HG02610 (cell line): ENCODE results near the gene USP26.
"Not testable (repeated sequence)": the region's sequence is repeated elsewhere in the genome, so short reads cannot be mapped to it uniquely, and the experiment has no call there.

Source experiments
- ATAC-seq: cut with Tn5 transposase; IDR thresholded peaks from one replicate; pipeline ENCODE4 v1.9.1; 2021; ENCODE audit warnings: mild to moderate bottlenecking, moderate library complexity; ENCODE audit not compliant: unreplicated experiment

The USP26 gene

GRCh38 chrX:133097031-133097430 is at the start of gene USP26:
Gene USP26, minus strand, starts transcription at chrX:133097109. Its CDS starts 68,889 bp downstream, at chrX:133028220.
- no peak for ATAC-seq

- no peak for ATAC-seq
These were observed 37.4 kb upstream of the USP26 start for GRCh38 chrX:133134282-133134681.

- ATAC-seq, result no peak
These were observed 23.5 kb upstream of the USP26 start for GRCh38 chrX:133120406-133120805.

GRCh38 chrX:133094098-133094731 is 2.7 kb downstream of the USP26 start:
- no peak for ATAC-seq

- ATAC-seq, result no peak
These were observed 6.6 kb downstream of the USP26 start for GRCh38 chrX:133090236-133090809.

GRCh38 chrX:133089411-133089810 is 7.5 kb downstream of the USP26 start:
- no peak for ATAC-seq

- no peak for ATAC-seq
These were observed 11.1 kb downstream of the USP26 start for GRCh38 chrX:133085785-133086184.

- not testable (repeated sequence) for ATAC-seq
These were observed 11.9 kb downstream of the USP26 start for GRCh38 chrX:133085056-133085455.

GRCh38 chrX:133083899-133084298 is 13.0 kb downstream of the USP26 start:
- no peak for ATAC-seq

- no peak for ATAC-seq
These were observed 14.9 kb downstream of the USP26 start for GRCh38 chrX:133081990-133082389.

GRCh38 chrX:133077856-133078255 is 19.1 kb downstream of the USP26 start:
- ATAC-seq, result not testable (repeated sequence)

- ATAC-seq, result no peak
These were observed 24.3 kb downstream of the USP26 start for GRCh38 chrX:133072566-133072965.

GRCh38 chrX:133068461-133068860 is 28.4 kb downstream of the USP26 start:
- ATAC-seq, result no peak

GRCh38 chrX:133056341-133056740 is 40.6 kb downstream of the USP26 start:
- no peak for ATAC-seq

GRCh38 chrX:133054761-133055405 is 42.0 kb downstream of the USP26 start:
- ATAC-seq, result no peak

GRCh38 chrX:133053861-133054598 is 42.9 kb downstream of the USP26 start:
- ATAC-seq, result no peak

- no peak for ATAC-seq
These were observed 48.2 kb downstream of the USP26 start for GRCh38 chrX:133048751-133049150.

GRCh38 chrX:133046601-133047000 is 50.3 kb downstream of the USP26 start:
- no peak for ATAC-seq

- no peak for ATAC-seq
These were observed 50.9 kb downstream of the USP26 start for GRCh38 chrX:133045986-133046385.

GRCh38 chrX:133044145-133044786 is 52.6 kb downstream of the USP26 start:
- not testable (repeated sequence) for ATAC-seq

GRCh38 chrX:133042260-133042659 is 54.6 kb downstream of the USP26 start:
- ATAC-seq, result no peak
